HG03097 (cell line): Measurements from ENCODE around the gene SPRR4.

Source experiments
- ATAC-seq: cut with Tn5 transposase; IDR thresholded peaks from one replicate; pipeline ENCODE4 v1.9.1; 2021; ENCODE audit not compliant: unreplicated experiment, low FRiP score

The SPRR4 gene

GRCh38 chr1:152970495-152970894 lies at the start of gene SPRR4:
TSS of gene SPRR4 (plus strand) at chr1:152970648. CDS start at chr1:152971891, 1,243 bp downstream.
- no peak for ATAC-seq

GRCh38 chr1:152924191-152924590 lies 46.3 kb upstream of the SPRR4 start:
- no peak for ATAC-seq

- ATAC-seq = no peak
Measured at GRCh38 chr1:152926091-152926490, 44.4 kb upstream of the SPRR4 start.

- ATAC-seq = no peak
Measured at GRCh38 chr1:152928671-152929070, 41.8 kb upstream of the SPRR4 start.

GRCh38 chr1:152932170-152932811 lies 38.2 kb upstream of the SPRR4 start:
- ATAC-seq = no peak

- ATAC-seq = no peak
Measured at GRCh38 chr1:152933196-152933595, 37.3 kb upstream of the SPRR4 start.

- ATAC-seq = no peak
Measured at GRCh38 chr1:152940614-152941013, 29.8 kb upstream of the SPRR4 start.

GRCh38 chr1:152941037-152941711 lies 29.3 kb upstream of the SPRR4 start:
- no peak for ATAC-seq

- ATAC-seq = no peak
Measured at GRCh38 chr1:152942161-152942560, 28.3 kb upstream of the SPRR4 start.

GRCh38 chr1:152946248-152946647 lies 24.2 kb upstream of the SPRR4 start:
- ATAC-seq = no peak

GRCh38 chr1:152946651-152947256 lies 23.7 kb upstream of the SPRR4 start, which contains the start of gene SPRR5:
TSS of gene SPRR5 (plus strand) at chr1:152947206. CDS start at chr1:152948555, 1,349 bp downstream.
- no peak for ATAC-seq

GRCh38 chr1:152951711-152952110 lies 18.7 kb upstream of the SPRR4 start:
- ATAC-seq = no peak

- ATAC-seq = no peak
Measured at GRCh38 chr1:152953761-152954160, 16.7 kb upstream of the SPRR4 start.

- ATAC-seq = no peak
Measured at GRCh38 chr1:152954436-152954835, 16.0 kb upstream of the SPRR4 start.

GRCh38 chr1:152957561-152957960 lies 12.9 kb upstream of the SPRR4 start:
- ATAC-seq = no peak

- ATAC-seq = no peak
Measured at GRCh38 chr1:152959273-152959672, 11.2 kb upstream of the SPRR4 start.

- ATAC-seq = no peak
Measured at GRCh38 chr1:152959801-152960451, 10.5 kb upstream of the SPRR4 start.

- no peak for ATAC-seq
Measured at GRCh38 chr1:152960452-152961044, 9.9 kb upstream of the SPRR4 start.

GRCh38 chr1:152961226-152961891 lies 9.1 kb upstream of the SPRR4 start:
- ATAC-seq = no peak

- ATAC-seq = no peak
Measured at GRCh38 chr1:152962876-152963415, 7.5 kb upstream of the SPRR4 start.
